GM12878 (cell line): ENCODE data around the gene PPP1R1B. TPM values are rescaled to one million over a fixed set of nuclear protein-coding genes. Genes with fewer than 3 reads are reported as not detected.

Experiments
- BACH1 ChIP-seq: fragments of 450-650 bp; IDR thresholded peaks from 2 replicates; pipeline ENCODE4 v1.6.1; 2017; ENCODE audit warnings: mild to moderate bottlenecking, borderline replicate concordance
- CBX3 ChIP-seq: fragments of 200-600 bp; sonication (generic); IDR thresholded peaks from 2 replicates; pipeline ENCODE4 v1.6.1; 2016; ENCODE audit warnings: low read depth, borderline replicate concordance
- CEBPB ChIP-seq, 2 experiments: fragments of 150-350 bp in 1 of 2; IDR thresholded peaks; 2 replicates each; pipeline ENCODE4 v1.6.1; 2012 to 2014; ENCODE audit warnings: low read depth in 2 of 2, low read length in 2 of 2, borderline replicate concordance in 1 of 2, inconsistent platforms in 1 of 2
- GATAD2B ChIP-seq: fragments of 450-650 bp; conservative IDR thresholded peaks from 2 replicates; pipeline ENCODE4 v1.6.1; 2017; ENCODE audit warnings: low read depth, mild to moderate bottlenecking, moderate library complexity
- KAT2A ChIP-seq: conservative IDR thresholded peaks from 2 replicates; pipeline ENCODE4 v1.6.1; 2011; ENCODE audit warnings: low read depth, low read length; ENCODE audit not compliant: control insufficient read depth
- KDM1A ChIP-seq: fragments of 200-600 bp; sonication (generic); IDR thresholded peaks from 2 replicates; pipeline ENCODE4 v1.6.1; 2016; ENCODE audit warnings: borderline replicate concordance
- MYC ChIP-seq: IDR thresholded peaks from 2 replicates; pipeline ENCODE4 v1.6.1; 2011; ENCODE audit warnings: mild to moderate bottlenecking, low read length, moderate library complexity, inconsistent platforms; ENCODE audit not compliant: insufficient read depth, insufficient replicate concordance, insufficient read length, severe bottlenecking
- NR2C1 ChIP-seq: fragments of 450-650 bp; IDR thresholded peaks from 2 replicates; pipeline ENCODE4 v1.6.1; 2017; ENCODE audit warnings: antibody characterized with exemption, mild to moderate bottlenecking, moderate library complexity
- RUNX3 ChIP-seq: IDR thresholded peaks from 2 replicates; pipeline ENCODE4 v1.6.1; 2012; ENCODE audit warnings: low read length, inconsistent platforms
- SMC3 ChIP-seq: IDR thresholded peaks from 2 replicates; pipeline ENCODE4 v1.6.1; 2011; ENCODE audit warnings: low read length, improper control_type of control experiment, borderline replicate concordance
- SP1 ChIP-seq: IDR thresholded peaks from one replicate; pipeline ENCODE4 v1.6.1; 2011; ENCODE audit warnings: low read depth, low read length
- STAT1 ChIP-seq: fragments of 450-650 bp; conservative IDR thresholded peaks from 2 replicates; pipeline ENCODE4 v1.6.1; 2014; ENCODE audit warnings: antibody characterized with exemption, mild to moderate bottlenecking
- SUZ12 ChIP-seq: fragments of 200-600 bp; sonication (generic); IDR thresholded peaks from one replicate; pipeline ENCODE4 v1.6.1; 2018; ENCODE audit warnings: antibody characterized with exemption, mild to moderate bottlenecking; ENCODE audit not compliant: unreplicated experiment
- ZZZ3 ChIP-seq: IDR thresholded peaks from 2 replicates; pipeline ENCODE4 v1.6.1; 2011; ENCODE audit warnings: low read depth; ENCODE audit not compliant: control insufficient read depth, insufficient read length
- polyA plus RNA-seq, 11 experiments: library from polyadenylated mRNA; depleted of rRNA in 4 of 11; unstranded in 6 of 11; stranded (reverse) in 5 of 11; fragments of >200 nt; fragmentation: Nextera tagmentation in 4 of 11; fragmentation: Illumina TruSeq in 1 of 11; extraction: Ambion mirVana in 4 of 11; extraction: Trizol in 1 of 11; gene quantifications; 1 replicate in 1 of 11; 2 replicates in 10 of 11; pipeline versions ENCODE4 v1.2.1 to v1.2.3, GENCODE V29; 2011 to 2016; ENCODE audit warnings: inconsistent platforms in 2 of 11, missing spikeins in 2 of 11, low read depth in 1 of 11
- total RNA-seq, 4 experiments: library from RNA; depleted of rRNA in 3 of 4; stranded (reverse); fragments of >200 nt in 3 of 4; fragmentation: Illumina TruSeq in 1 of 4; extraction: Trizol in 1 of 4; gene quantifications; 2 replicates each; pipeline versions ENCODE4 v1.2.1 to v1.2.3, GENCODE V29; 2013 to 2021
- TF ChIP-seq, protein P1 (sequence below): IDR thresholded peaks from 2 replicates; pipeline ENCODE4 v1.6.1; 2011; ENCODE audit warnings: borderline replicate concordance, low read depth, mild to moderate bottlenecking, moderate library complexity, low read length; ENCODE audit not compliant: insufficient read depth, poor library complexity, severe bottlenecking
- TF ChIP-seq, protein P2 (sequence below): fragments of 450-650 bp; formaldehyde crosslinking; IDR thresholded peaks from 2 replicates; pipeline ENCODE4 v1.4.0; 2020; ENCODE audit warnings: mild to moderate bottlenecking, moderate library complexity
- TF ChIP-seq, protein P3 (sequence below): fragments of 450-650 bp; IDR thresholded peaks from 2 replicates; pipeline ENCODE4 v1.6.1; 2017; ENCODE audit warnings: mild to moderate bottlenecking, moderate library complexity

PPP1R1B gene
- total and polyA plus RNA-seq, 10 of the 15 experiments (the other 5 are each of a cell fraction or from before 2014, with no cell fraction given): 0.08 TPM; not detected in 9

DNA sequence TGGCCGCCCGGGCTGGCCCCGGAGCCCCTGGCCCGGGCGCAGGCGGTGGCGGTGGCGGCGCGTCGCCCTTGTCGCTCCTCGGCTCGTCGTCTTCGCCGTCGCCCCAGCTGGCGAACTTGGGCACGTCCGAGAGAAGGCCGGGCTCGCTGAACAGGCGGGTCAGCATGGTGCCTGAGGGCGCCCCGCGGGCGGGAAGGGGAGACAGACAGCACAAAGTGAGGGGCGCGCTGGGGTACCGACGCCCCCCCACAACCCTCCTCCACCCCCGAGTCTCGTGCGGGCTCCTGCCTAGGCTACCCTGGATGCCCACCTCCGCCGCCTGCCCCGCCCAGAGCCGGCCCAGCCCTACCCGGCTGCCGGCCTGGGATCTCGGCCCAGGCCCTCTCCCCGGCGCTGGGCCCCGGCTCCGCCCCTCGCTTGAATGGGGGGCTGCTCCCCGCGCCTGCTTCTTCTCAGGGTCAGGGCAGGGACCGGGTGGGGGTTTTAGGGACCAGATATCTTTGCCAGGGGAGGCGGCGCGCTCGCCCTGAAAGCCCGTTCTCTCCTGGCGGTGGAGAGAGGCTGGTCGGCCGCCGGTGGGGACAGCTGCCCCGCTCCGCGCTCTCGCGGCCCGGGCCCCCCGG, 20.2 kb upstream of the PPP1R1B start (continued):
- TF ChIP-seq, protein P1, sequence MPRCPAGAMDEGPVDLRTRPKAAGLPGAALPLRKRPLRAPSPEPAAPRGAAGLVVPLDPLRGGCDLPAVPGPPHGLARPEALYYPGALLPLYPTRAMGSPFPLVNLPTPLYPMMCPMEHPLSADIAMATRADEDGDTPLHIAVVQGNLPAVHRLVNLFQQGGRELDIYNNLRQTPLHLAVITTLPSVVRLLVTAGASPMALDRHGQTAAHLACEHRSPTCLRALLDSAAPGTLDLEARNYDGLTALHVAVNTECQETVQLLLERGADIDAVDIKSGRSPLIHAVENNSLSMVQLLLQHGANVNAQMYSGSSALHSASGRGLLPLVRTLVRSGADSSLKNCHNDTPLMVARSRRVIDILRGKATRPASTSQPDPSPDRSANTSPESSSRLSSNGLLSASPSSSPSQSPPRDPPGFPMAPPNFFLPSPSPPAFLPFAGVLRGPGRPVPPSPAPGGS: no peak
- TF ChIP-seq STAT1: no peak
- no peak for TF ChIP-seq CBX3
- no peak for TF ChIP-seq RUNX3
- no peak for TF ChIP-seq BACH1
- no peak for TF ChIP-seq SP1
- TF ChIP-seq SUZ12: no peak
- no peak for TF ChIP-seq CEBPB (IDR thresholded peaks at IDR 0.05; ENCODE audit: borderline replicate concordance in 1 of 2, low read depth in 2 of 2, low read length in 2 of 2)
- TF ChIP-seq, protein P2, sequence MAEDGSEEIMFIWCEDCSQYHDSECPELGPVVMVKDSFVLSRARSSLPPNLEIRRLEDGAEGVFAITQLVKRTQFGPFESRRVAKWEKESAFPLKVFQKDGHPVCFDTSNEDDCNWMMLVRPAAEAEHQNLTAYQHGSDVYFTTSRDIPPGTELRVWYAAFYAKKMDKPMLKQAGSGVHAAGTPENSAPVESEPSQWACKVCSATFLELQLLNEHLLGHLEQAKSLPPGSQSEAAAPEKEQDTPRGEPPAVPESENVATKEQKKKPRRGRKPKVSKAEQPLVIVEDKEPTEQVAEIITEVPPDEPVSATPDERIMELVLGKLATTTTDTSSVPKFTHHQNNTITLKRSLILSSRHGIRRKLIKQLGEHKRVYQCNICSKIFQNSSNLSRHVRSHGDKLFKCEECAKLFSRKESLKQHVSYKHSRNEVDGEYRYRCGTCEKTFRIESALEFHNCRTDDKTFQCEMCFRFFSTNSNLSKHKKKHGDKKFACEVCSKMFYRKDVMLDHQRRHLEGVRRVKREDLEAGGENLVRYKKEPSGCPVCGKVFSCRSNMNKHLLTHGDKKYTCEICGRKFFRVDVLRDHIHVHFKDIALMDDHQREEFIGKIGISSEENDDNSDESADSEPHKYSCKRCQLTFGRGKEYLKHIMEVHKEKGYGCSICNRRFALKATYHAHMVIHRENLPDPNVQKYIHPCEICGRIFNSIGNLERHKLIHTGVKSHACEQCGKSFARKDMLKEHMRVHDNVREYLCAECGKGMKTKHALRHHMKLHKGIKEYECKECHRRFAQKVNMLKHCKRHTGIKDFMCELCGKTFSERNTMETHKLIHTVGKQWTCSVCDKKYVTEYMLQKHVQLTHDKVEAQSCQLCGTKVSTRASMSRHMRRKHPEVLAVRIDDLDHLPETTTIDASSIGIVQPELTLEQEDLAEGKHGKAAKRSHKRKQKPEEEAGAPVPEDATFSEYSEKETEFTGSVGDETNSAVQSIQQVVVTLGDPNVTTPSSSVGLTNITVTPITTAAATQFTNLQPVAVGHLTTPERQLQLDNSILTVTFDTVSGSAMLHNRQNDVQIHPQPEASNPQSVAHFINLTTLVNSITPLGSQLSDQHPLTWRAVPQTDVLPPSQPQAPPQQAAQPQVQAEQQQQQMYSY (CRISPR knock-in tag): no peak
- no peak for TF ChIP-seq ZZZ3
- TF ChIP-seq, protein P3, sequence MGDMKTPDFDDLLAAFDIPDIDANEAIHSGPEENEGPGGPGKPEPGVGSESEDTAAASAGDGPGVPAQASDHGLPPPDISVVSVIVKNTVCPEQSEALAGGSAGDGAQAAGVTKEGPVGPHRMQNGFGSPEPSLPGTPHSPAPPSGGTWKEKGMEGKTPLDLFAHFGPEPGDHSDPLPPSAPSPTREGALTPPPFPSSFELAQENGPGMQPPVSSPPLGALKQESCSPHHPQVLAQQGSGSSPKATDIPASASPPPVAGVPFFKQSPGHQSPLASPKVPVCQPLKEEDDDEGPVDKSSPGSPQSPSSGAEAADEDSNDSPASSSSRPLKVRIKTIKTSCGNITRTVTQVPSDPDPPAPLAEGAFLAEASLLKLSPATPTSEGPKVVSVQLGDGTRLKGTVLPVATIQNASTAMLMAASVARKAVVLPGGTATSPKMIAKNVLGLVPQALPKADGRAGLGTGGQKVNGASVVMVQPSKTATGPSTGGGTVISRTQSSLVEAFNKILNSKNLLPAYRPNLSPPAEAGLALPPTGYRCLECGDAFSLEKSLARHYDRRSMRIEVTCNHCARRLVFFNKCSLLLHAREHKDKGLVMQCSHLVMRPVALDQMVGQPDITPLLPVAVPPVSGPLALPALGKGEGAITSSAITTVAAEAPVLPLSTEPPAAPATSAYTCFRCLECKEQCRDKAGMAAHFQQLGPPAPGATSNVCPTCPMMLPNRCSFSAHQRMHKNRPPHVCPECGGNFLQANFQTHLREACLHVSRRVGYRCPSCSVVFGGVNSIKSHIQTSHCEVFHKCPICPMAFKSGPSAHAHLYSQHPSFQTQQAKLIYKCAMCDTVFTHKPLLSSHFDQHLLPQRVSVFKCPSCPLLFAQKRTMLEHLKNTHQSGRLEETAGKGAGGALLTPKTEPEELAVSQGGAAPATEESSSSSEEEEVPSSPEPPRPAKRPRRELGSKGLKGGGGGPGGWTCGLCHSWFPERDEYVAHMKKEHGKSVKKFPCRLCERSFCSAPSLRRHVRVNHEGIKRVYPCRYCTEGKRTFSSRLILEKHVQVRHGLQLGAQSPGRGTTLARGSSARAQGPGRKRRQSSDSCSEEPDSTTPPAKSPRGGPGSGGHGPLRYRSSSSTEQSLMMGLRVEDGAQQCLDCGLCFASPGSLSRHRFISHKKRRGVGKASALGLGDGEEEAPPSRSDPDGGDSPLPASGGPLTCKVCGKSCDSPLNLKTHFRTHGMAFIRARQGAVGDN: no peak
- TF ChIP-seq GATAD2B: no peak
- no peak for TF ChIP-seq SMC3
- no peak for TF ChIP-seq KDM1A
- TF ChIP-seq NR2C1: no peak
- no peak for TF ChIP-seq MYC
- TF ChIP-seq KAT2A: no peak
